ENCODE data around the gene TBC1D10A.

Gene TBC1D10A

DNA sequence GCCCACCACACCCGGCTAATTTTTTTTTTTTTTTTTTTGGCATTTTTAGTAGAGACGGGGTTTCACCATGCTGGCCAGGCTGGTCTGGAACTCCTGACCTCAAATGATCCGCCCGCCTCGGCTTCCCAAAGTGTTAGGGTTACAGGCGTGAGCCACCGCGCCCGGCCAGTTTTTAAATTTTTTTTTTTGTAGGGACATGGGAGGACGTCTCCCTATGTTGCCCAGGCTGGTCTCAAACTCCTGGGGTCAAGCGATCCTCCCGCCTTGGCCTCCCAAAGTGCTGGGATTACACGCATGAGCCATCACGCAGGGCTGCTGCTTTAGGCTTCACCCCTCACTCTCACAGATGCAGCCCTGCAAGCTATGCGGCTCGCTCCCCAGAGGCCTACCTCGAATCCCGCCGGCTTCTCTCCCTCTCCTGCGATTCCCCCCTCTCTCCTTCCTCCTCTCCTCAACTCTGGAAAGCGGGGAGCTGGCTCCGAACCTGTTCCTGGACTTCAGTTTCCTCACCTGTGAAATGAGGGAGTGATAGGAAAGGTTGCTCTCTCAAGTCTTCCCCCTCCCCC lies 31.0 kb upstream of the TBC1D10A start:
- no peaks in the 10 kb centered on the region for H3K27me3 ChIP-seq (ENCODE audit: insufficient read depth, poor library complexity, severe bottlenecking)
- DNase-seq (ENCODE audit: low read depth in 1 of 2, low spot score in 1 of 2): no peak
- H3K4me3 ChIP-seq (replicated peaks; ENCODE audit: insufficient read depth, low read length): no peak overlapping the region
- TF ChIP-seq POLR2AphosphoS5 (IDR thresholded peaks at IDR 0.05; ENCODE audit: low read depth): no peak
- TF ChIP-seq, protein P1, sequence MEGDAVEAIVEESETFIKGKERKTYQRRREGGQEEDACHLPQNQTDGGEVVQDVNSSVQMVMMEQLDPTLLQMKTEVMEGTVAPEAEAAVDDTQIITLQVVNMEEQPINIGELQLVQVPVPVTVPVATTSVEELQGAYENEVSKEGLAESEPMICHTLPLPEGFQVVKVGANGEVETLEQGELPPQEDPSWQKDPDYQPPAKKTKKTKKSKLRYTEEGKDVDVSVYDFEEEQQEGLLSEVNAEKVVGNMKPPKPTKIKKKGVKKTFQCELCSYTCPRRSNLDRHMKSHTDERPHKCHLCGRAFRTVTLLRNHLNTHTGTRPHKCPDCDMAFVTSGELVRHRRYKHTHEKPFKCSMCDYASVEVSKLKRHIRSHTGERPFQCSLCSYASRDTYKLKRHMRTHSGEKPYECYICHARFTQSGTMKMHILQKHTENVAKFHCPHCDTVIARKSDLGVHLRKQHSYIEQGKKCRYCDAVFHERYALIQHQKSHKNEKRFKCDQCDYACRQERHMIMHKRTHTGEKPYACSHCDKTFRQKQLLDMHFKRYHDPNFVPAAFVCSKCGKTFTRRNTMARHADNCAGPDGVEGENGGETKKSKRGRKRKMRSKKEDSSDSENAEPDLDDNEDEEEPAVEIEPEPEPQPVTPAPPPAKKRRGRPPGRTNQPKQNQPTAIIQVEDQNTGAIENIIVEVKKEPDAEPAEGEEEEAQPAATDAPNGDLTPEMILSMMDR (IDR thresholded peaks at IDR 0.05; ENCODE audit: insufficient read depth, low read length): no peak
- TF ChIP-seq, protein P2, sequence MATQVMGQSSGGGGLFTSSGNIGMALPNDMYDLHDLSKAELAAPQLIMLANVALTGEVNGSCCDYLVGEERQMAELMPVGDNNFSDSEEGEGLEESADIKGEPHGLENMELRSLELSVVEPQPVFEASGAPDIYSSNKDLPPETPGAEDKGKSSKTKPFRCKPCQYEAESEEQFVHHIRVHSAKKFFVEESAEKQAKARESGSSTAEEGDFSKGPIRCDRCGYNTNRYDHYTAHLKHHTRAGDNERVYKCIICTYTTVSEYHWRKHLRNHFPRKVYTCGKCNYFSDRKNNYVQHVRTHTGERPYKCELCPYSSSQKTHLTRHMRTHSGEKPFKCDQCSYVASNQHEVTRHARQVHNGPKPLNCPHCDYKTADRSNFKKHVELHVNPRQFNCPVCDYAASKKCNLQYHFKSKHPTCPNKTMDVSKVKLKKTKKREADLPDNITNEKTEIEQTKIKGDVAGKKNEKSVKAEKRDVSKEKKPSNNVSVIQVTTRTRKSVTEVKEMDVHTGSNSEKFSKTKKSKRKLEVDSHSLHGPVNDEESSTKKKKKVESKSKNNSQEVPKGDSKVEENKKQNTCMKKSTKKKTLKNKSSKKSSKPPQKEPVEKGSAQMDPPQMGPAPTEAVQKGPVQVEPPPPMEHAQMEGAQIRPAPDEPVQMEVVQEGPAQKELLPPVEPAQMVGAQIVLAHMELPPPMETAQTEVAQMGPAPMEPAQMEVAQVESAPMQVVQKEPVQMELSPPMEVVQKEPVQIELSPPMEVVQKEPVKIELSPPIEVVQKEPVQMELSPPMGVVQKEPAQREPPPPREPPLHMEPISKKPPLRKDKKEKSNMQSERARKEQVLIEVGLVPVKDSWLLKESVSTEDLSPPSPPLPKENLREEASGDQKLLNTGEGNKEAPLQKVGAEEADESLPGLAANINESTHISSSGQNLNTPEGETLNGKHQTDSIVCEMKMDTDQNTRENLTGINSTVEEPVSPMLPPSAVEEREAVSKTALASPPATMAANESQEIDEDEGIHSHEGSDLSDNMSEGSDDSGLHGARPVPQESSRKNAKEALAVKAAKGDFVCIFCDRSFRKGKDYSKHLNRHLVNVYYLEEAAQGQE (IDR thresholded peaks at IDR 0.05; ENCODE audit: insufficient replicate concordance, low read depth): no peak
- no peak for TF ChIP-seq GABPA (IDR thresholded peaks at IDR 0.05; ENCODE audit: low read depth)
- no peak for TF ChIP-seq SPI1 (IDR thresholded peaks at IDR 0.05; ENCODE audit: borderline replicate concordance, low read depth)
- H3K27ac ChIP-seq (replicated peaks): no peak overlapping the region

DNA sequence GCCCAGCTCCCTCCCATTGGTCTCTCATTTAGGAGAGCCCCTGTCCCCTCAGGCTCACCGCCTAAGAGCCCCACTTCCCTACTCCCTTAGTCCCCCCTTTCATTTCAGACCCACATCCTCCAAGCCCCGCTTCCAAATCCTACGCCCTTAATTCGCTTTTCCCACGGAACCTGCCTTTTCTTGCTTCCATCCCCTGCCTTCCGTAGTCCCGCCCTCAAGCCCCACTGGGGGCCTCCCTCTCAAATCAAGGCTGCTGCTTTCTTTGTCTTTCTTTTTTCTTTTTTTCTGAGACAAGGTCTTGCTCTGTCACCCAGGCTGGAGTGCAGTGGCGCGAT lies 30.5 kb upstream of the TBC1D10A start:
- no peaks in the 10 kb centered on the region for H3K27me3 ChIP-seq (ENCODE audit: insufficient read depth, poor library complexity, severe bottlenecking)
- peak overlapping the region; percentile 91 for H3K4me3 ChIP-seq (replicated peaks; ENCODE audit: insufficient read depth, low read length)
- TF ChIP-seq POLR2AphosphoS5 (IDR thresholded peaks at IDR 0.05; ENCODE audit: low read depth) (no peak), SPI1 (IDR thresholded peaks at IDR 0.05; ENCODE audit: borderline replicate concordance, low read depth) (no peak), GABPA (IDR thresholded peaks at IDR 0.05; ENCODE audit: low read depth) (no peak)
- TF ChIP-seq, protein P1 (IDR thresholded peaks at IDR 0.05; ENCODE audit: insufficient read depth, low read length): no peak
- TF ChIP-seq, protein P2 (IDR thresholded peaks at IDR 0.05; ENCODE audit: insufficient replicate concordance, low read depth): no peak
- DNase-seq (ENCODE audit: low read depth in 1 of 2, low spot score in 1 of 2): no peak
- H3K27ac ChIP-seq (replicated peaks): peak overlapping the region; percentile 97

DNA sequence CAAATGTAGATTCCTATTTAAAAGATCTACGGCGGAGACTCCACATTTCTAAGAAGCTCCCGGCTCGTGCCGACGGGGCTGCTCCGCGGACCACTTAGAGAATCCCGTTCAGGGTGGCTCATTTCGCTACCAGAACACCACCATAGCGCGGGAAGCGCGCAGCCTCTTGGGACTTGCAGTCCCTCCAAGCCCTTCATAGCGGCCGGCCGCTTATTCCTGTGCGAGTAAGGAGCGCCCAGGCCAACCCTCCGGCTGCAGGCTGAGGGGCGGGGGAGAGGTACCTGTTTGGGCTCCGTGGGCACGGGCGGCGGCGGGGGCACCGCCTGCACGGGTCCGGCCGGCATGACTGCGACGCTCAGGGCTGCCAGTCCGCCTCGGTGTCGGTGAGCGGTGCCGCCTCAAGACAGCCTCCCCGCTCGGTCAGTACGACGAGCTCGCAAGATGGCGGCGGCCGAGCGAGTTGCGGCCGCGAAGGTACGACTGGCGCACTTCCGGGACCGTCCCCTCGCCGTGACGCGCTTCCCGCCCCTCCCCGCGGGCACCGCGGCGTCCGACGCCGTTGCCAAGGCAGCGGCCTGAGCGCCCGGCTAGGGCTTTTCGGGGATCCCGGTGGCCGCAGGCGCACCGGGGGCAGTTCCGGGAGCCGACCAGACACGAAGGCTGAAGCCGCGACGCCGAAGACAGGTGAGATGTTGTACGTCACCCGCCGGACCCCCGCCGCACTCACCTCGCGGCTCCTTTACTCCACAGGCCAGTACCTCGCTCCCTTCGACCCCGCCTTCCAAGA lies 29.9 kb upstream of the TBC1D10A start, which contains the start of the genes CCDC157 and SF3A1:
Gene CCDC157 (plus strand): TSS at position 559 of the 787 bp plus-strand sequence. CDS start 8,994 bp downstream, outside the sequence.
Gene SF3A1 (minus strand): TSS at position 446 of the 787 bp plus-strand sequence. CDS start 102 bp downstream, at position 344.
- Histone ChIP-seq H3K4me3 (replicated peaks; ENCODE audit: insufficient read depth, low read length) (peak within 1 kb of the TSS; percentile 91), H3K27me3 (ENCODE audit: insufficient read depth, poor library complexity, severe bottlenecking) (no peaks in the 10 kb centered on the region), H3K27ac (replicated peaks) (peak within 1 kb of the TSS; percentile 97)
- peak; percentile 78 to 91 for DNase-seq (ENCODE audit: low read depth in 1 of 2, low spot score in 1 of 2)
- TF ChIP-seq GABPA (IDR thresholded peaks at IDR 0.05; ENCODE audit: low read depth) (peak; percentile 92), SPI1 (IDR thresholded peaks at IDR 0.05; ENCODE audit: borderline replicate concordance, low read depth) (no peak), POLR2AphosphoS5 (IDR thresholded peaks at IDR 0.05; ENCODE audit: low read depth) (peak; percentile 96)
- TF ChIP-seq, protein P2 (IDR thresholded peaks at IDR 0.05; ENCODE audit: insufficient replicate concordance, low read depth): peak; percentile 52
- TF ChIP-seq, protein P1 (IDR thresholded peaks at IDR 0.05; ENCODE audit: insufficient read depth, low read length): no peak
